Measurements from ENCODE around the gene MRPL20.
"Not testable (repeated sequence)": the region's sequence is repeated elsewhere in the genome, so short reads cannot be mapped to it uniquely, and the experiment has no call there.

Gene MRPL20

GRCh38 chr1:1418464-1419362 is 11.6 kb upstream of the MRPL20 start:
- Histone ChIP-seq H3K27me3 (ENCODE audit: insufficient read depth, poor library complexity, severe bottlenecking) (no peaks in the 10 kb centered on the region), H3K9me3 (ENCODE audit: severe bottlenecking) (no peaks in the 10 kb centered on the region), H3K36me3 (ENCODE audit: low read depth) (no peaks in the 10 kb centered on the region), H3K4me3 (ENCODE audit: severe bottlenecking) (no peak overlapping the region), H3K4me1 (ENCODE audit: insufficient read depth, poor library complexity, severe bottlenecking) (peaks cover 25% of the 10 kb centered on the region), H3K27ac (ENCODE audit: poor library complexity, severe bottlenecking) (peak overlapping the region; percentile 26)
- TF ChIP-seq, protein P1, sequence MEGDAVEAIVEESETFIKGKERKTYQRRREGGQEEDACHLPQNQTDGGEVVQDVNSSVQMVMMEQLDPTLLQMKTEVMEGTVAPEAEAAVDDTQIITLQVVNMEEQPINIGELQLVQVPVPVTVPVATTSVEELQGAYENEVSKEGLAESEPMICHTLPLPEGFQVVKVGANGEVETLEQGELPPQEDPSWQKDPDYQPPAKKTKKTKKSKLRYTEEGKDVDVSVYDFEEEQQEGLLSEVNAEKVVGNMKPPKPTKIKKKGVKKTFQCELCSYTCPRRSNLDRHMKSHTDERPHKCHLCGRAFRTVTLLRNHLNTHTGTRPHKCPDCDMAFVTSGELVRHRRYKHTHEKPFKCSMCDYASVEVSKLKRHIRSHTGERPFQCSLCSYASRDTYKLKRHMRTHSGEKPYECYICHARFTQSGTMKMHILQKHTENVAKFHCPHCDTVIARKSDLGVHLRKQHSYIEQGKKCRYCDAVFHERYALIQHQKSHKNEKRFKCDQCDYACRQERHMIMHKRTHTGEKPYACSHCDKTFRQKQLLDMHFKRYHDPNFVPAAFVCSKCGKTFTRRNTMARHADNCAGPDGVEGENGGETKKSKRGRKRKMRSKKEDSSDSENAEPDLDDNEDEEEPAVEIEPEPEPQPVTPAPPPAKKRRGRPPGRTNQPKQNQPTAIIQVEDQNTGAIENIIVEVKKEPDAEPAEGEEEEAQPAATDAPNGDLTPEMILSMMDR (IDR thresholded peaks at IDR 0.05; ENCODE audit: poor library complexity, severe bottlenecking), result no peak
- DNase-seq (ENCODE audit: low spot score), result no peak
- ATAC-seq (ENCODE audit: low read depth), result no peak

GRCh38 chr1:1417825-1418463 is 10.9 kb upstream of the MRPL20 start:
- not testable (repeated sequence) for H3K36me3 ChIP-seq (ENCODE audit: low read depth); H3K9me3 ChIP-seq (ENCODE audit: severe bottlenecking); H3K4me3 ChIP-seq (ENCODE audit: severe bottlenecking); DNase-seq (ENCODE audit: low spot score); H3K27me3 ChIP-seq (ENCODE audit: insufficient read depth, poor library complexity, severe bottlenecking); ATAC-seq (ENCODE audit: low read depth)
- H3K4me1 ChIP-seq (ENCODE audit: insufficient read depth, poor library complexity, severe bottlenecking), result peaks cover 20% of the 10 kb centered on the region
- peak overlapping the region; percentile 26 for H3K27ac ChIP-seq (ENCODE audit: poor library complexity, severe bottlenecking)

- H3K36me3 ChIP-seq (ENCODE audit: low read depth); ATAC-seq (ENCODE audit: low read depth); H3K4me3 ChIP-seq (ENCODE audit: severe bottlenecking); H3K27me3 ChIP-seq (ENCODE audit: insufficient read depth, poor library complexity, severe bottlenecking); H3K9me3 ChIP-seq (ENCODE audit: severe bottlenecking); H3K27ac ChIP-seq (ENCODE audit: poor library complexity, severe bottlenecking); DNase-seq (ENCODE audit: low spot score): not testable (repeated sequence)
- peaks cover 14% of the 10 kb centered on the region for H3K4me1 ChIP-seq (ENCODE audit: insufficient read depth, poor library complexity, severe bottlenecking)
Observed at GRCh38 chr1:1417396-1417795, 10.3 kb upstream of the MRPL20 start.

DNA sequence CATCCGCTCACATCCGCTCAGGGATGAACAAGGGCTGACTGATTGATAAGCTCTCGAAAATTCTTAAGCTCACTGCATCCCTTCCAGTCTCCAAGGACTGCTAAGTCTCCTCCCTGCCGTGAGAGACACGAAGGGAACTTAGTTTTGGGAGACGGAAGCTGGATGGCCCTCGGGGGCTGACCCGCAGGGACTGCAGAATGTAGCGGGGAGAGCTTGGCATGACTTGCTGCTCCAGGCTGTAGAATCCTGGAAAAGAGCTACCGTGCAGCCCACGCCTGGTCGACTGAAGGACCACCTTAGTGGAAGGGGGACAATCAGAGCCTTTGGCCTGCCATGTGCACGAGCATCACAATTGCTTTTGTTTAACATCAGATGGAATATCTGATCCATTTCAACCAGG is 8.7 kb upstream of the MRPL20 start:
- no peak for DNase-seq (ENCODE audit: low spot score)
- H3K27me3 ChIP-seq (ENCODE audit: insufficient read depth, poor library complexity, severe bottlenecking), result no peaks in the 10 kb centered on the region
- H3K4me3 ChIP-seq (ENCODE audit: severe bottlenecking), result no peak overlapping the region

GRCh38 chr1:1412311-1412902 is 5.3 kb upstream of the MRPL20 start:
- not testable (repeated sequence) for H3K9me3 ChIP-seq (ENCODE audit: severe bottlenecking); H3K27me3 ChIP-seq (ENCODE audit: insufficient read depth, poor library complexity, severe bottlenecking); H3K27ac ChIP-seq (ENCODE audit: poor library complexity, severe bottlenecking); H3K4me3 ChIP-seq (ENCODE audit: severe bottlenecking); H3K4me1 ChIP-seq (ENCODE audit: insufficient read depth, poor library complexity, severe bottlenecking); DNase-seq (ENCODE audit: low spot score); ATAC-seq (ENCODE audit: low read depth)
- peaks cover 12% of the 10 kb centered on the region for H3K36me3 ChIP-seq (ENCODE audit: low read depth)

More for the DNA sequence above, 8.7 kb upstream of the MRPL20 start:
- no peaks in the 10 kb centered on the region for H3K4me1 ChIP-seq (ENCODE audit: insufficient read depth, poor library complexity, severe bottlenecking)
- TF ChIP-seq, protein P1 (IDR thresholded peaks at IDR 0.05; ENCODE audit: poor library complexity, severe bottlenecking), result no peak
- H3K9me3 ChIP-seq (ENCODE audit: severe bottlenecking), result no peaks in the 10 kb centered on the region
- H3K27ac ChIP-seq (ENCODE audit: poor library complexity, severe bottlenecking), result no peak overlapping the region
- no peaks in the 10 kb centered on the region for H3K36me3 ChIP-seq (ENCODE audit: low read depth)
- no peak for ATAC-seq (ENCODE audit: low read depth)

DNA sequence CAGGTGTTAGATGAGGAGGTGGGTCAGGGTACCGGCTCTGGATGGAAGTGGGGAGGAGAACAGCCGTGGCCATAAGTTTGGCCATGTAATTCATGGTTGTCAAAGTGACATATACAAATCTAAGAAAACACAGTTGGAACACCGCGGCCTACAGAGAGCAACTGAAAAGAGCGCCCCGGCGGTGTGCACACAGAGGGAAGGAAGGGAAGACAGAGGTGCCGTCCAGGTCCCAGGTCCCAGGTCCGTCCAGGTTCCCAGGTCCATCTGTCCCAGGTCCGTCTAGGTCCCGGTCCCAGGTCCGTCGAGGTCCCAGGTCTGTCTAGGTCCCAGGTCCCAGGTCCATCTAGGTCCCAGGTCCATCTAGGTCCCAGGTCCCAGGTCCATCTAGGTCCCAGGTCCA is 4.5 kb upstream of the MRPL20 start:
- Histone ChIP-seq H3K4me1 (ENCODE audit: insufficient read depth, poor library complexity, severe bottlenecking) (peaks cover 8% of the 10 kb centered on the region), H3K27me3 (ENCODE audit: insufficient read depth, poor library complexity, severe bottlenecking) (no peaks in the 10 kb centered on the region), H3K27ac (ENCODE audit: poor library complexity, severe bottlenecking) (no peak overlapping the region), H3K9me3 (ENCODE audit: severe bottlenecking) (no peaks in the 10 kb centered on the region), H3K36me3 (ENCODE audit: low read depth) (peaks cover 12% of the 10 kb centered on the region), H3K4me3 (ENCODE audit: severe bottlenecking) (no peak overlapping the region)
- DNase-seq (ENCODE audit: low spot score) (no peak), ATAC-seq (ENCODE audit: low read depth) (no peak)
- TF ChIP-seq, protein P1 (IDR thresholded peaks at IDR 0.05; ENCODE audit: poor library complexity, severe bottlenecking), result no peak

DNA sequence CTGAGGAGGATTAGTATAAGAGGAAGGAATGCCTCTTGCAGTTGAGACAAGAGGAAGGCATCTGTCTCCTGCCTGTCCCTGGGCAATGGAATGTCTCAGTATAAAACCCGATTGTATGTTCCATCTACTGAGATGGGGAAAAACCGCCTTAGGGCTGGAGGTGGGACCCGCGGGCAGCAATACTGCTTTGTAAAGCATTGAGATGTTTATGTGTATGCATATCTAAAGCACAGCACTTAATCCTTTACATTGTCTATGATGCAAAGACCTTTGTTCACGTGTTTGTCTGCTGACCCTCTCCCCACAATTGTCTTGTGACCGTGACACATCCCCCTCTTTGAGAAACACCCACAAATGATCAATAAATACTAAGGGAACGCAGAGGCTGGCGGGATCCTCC is 3.1 kb upstream of the MRPL20 start:
- H3K4me3 ChIP-seq (ENCODE audit: severe bottlenecking); H3K27me3 ChIP-seq (ENCODE audit: insufficient read depth, poor library complexity, severe bottlenecking); H3K9me3 ChIP-seq (ENCODE audit: severe bottlenecking); DNase-seq (ENCODE audit: low spot score); ATAC-seq (ENCODE audit: low read depth); H3K27ac ChIP-seq (ENCODE audit: poor library complexity, severe bottlenecking): not testable (repeated sequence)
- Histone ChIP-seq H3K4me1 (ENCODE audit: insufficient read depth, poor library complexity, severe bottlenecking) (peaks cover 14% of the 10 kb centered on the region), H3K36me3 (ENCODE audit: low read depth) (peaks cover 24% of the 10 kb centered on the region)
